Thoracic aorta (tissue), 2 donors: Measurements from ENCODE around the gene ATP7A. TPM values are rescaled to one million over a fixed set of nuclear protein-coding genes. Genes with fewer than 3 reads are reported as not detected.
"Not testable (repeated sequence)": the region's sequence is repeated elsewhere in the genome, so short reads cannot be mapped to it uniquely, and the experiment has no call there.

ENCODE experiments used
- ATAC-seq: fragments of 150-250 bp; one replicate; pipeline ENCODE4 v1.8.0; 2017; ENCODE audit warnings: low read depth; ENCODE audit not compliant: insufficient number of reproducible peaks, low FRiP score
- DNase-seq: peaks from one replicate; pipeline ENCODE4 v3.0.0-alpha.2; 2020; ENCODE audit warnings: low spot score
- H3K27ac ChIP-seq, 2 donors: fragments of 200-600 bp; sonication (generic); 1 replicate in 1 of 2; 2 replicates in 1 of 2; pipeline ENCODE4 v1.5.1; 2016; ENCODE audit warnings: mild to moderate bottlenecking in 2 of 2, moderate library complexity in 2 of 2
- H3K27me3 ChIP-seq: fragments of 200-600 bp; sonication (generic); replicated peaks from 2 replicates; pipeline ENCODE4 v1.6.0; 2016; ENCODE audit warnings: mild to moderate bottlenecking; ENCODE audit not compliant: insufficient read depth
- H3K36me3 ChIP-seq: fragments of 200-600 bp; sonication (generic); one replicate; pipeline ENCODE4 v1.5.1; 2016
- H3K4me1 ChIP-seq, 2 donors: fragments of 200-600 bp; sonication (generic); 1 replicate in 1 of 2; 2 replicates in 1 of 2; pipeline versions ENCODE4 v1.5.1 to v1.6.0; 2016; ENCODE audit warnings: low read depth in 2 of 2, mild to moderate bottlenecking in 1 of 2; ENCODE audit not compliant: control insufficient read depth in 1 of 2
- H3K4me3 ChIP-seq: fragments of 200-600 bp; sonication (generic); 2 replicates; pipeline ENCODE4 v1.5.1; 2016; ENCODE audit warnings: mild to moderate bottlenecking
- H3K9me3 ChIP-seq: fragments of 200-600 bp; sonication (generic); 2 replicates; pipeline ENCODE4 v1.5.1; 2016
- CTCF ChIP-seq: fragments of 200-600 bp; sonication (generic); IDR thresholded peaks from one replicate; pipeline ENCODE4 v1.5.1; 2019; ENCODE audit warnings: antibody characterized with exemption
- total RNA-seq, 2 donors: library from RNA; depleted of rRNA; stranded (reverse); fragments of >200 nt; gene quantifications; one replicate each; pipeline versions ENCODE4 v1.1.0 to v1.2.3, GENCODE V29; 2016

The ATP7A gene
- total RNA-seq, 2 donors from 2014 or later, result 11.8 to 18.2 TPM

DNA sequence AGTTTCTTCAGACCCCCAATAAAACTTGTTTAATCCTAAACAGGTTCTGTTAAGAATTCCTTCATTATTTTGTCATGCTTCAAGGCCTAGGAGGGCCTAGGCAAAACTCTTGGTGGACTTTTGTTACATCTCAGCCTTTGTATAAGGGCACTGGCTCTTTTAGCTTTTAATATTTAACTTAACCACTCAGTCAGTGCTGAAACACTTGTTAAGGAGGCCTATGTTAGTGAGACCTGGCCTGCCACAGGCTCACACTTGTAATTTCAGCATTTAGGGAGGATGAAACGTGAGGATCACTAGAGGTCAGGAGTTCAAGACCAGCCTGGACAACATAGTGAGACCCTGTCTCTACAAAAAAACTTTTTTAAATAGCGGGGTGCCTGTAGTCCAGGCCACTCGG is 160.8 kb downstream of the ATP7A start:
- TF ChIP-seq CTCF, result no peak
- Histone ChIP-seq H3K9me3 (no peaks in the 10 kb centered on the region), H3K4me3 (no peak overlapping the region), H3K27ac (no peak overlapping the region), H3K4me1 (no peaks in the 10 kb centered on the region), H3K36me3 (no peaks in the 10 kb centered on the region), H3K27me3 (no peaks in the 10 kb centered on the region)
- ATAC-seq, result no peak
- no peak for DNase-seq

DNA sequence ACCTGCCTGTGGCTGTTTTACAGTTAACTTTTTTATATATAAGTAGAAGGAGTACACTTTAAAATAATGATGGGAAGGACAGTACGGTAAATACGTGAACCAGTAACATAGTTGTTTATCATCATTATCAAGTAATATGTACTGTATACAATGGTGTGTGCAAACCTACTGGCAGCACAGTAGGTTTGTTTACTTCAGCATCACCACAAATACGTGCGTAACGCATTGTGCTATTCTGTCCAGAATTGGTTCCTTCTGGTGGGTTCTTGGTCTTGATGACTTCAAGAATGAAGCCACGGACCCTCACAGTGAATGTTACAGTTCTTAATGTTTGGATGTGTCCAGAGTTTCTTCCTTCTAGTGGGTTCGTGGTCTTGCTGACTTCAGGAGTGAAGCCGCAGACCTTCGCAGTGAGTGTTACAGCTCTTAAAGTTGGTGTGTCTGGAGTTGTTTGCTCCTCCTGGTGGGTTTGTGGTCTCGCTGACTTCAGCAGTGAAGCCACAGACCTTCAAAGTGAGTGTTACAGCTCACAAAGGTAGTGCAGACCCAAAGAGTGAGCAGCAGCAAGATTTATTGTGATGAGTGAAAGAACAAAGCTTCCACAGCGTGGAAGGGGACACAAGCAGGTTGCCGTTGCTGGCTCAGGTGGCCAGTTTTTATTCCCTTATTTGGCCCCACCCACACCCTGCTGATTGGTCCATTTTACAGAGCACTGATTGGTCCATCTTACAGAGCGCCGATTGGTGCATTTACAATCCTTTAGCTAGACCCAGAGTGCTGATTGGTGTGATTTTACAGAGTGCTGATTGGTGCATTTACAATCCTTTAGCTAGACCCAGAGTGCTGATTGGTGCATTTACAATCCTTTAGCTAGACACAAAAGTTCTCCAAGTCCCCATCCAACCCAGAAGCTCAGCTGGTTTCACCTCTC is 162.9 kb downstream of the ATP7A start:
- not testable (repeated sequence) for H3K4me3 ChIP-seq, ATAC-seq

GRCh38 chrX:78074088-78074487 is 163.6 kb downstream of the ATP7A start:
- ATAC-seq (no peak), DNase-seq (no peak)
- no peak overlapping the region for H3K27ac ChIP-seq
- no peak overlapping the region for H3K4me3 ChIP-seq
- H3K27me3 ChIP-seq, result no peaks in the 10 kb centered on the region
- no peaks in the 10 kb centered on the region for H3K9me3 ChIP-seq
- H3K4me1 ChIP-seq, result no peaks in the 10 kb centered on the region
- H3K36me3 ChIP-seq, result no peaks in the 10 kb centered on the region
- TF ChIP-seq CTCF, result no peak

More for the DNA sequence above, 162.9 kb downstream of the ATP7A start:
- DNase-seq, H3K27me3 ChIP-seq, H3K9me3 ChIP-seq, H3K36me3 ChIP-seq, H3K27ac ChIP-seq, H3K4me1 ChIP-seq: not testable (repeated sequence)

DNA sequence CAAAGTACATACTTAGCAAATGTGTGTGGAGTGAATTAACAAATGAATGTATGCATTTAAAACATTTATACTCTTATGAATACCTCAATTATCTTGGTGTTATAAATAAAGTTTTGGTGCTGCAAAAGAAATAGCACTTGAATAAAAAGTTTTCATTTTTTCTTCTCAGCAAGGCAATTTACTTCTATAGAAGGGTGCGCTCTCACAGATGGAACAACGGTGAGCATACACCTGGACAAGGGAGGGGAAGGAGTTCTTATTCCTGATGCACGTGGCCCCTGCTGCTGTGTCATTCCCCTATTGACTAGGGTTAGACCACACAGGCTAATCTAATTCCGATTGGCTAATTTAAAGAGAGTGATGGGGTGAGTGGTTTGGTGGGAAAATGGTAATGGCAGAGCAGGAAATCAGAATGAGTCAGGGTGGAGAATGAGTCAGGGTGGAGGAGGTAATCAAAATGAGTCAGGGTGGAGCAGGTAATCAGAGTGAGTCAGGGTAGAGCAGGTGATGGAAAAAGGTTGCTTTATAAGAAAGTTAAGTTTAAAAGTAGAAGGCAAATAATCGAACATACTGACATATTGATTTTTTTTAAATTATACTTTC is 165.4 kb downstream of the ATP7A start:
- TF ChIP-seq CTCF, result no peak
- ATAC-seq, result no peak

DNA sequence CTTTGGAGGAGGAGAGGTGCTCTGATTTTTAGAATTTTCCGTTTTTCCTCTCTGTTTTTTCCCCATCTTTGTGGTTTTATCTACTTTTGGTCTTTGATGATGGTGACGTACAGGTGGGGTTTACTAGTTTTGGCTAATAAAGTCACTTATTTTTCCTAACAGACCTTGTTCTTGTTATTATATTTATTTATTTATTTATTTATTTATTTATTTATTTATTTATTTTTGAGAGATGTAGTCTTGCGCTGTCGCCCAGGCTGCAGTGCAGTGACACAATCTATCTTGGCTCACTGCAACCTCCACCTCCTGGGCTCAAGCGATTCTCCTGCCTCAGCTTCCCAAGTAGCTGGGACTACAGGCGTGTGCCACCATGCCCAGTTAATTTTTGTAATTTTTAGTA is 170.9 kb downstream of the ATP7A start:
- H3K36me3 ChIP-seq, result not testable (repeated sequence)

More for the DNA sequence above, 165.4 kb downstream of the ATP7A start:
- Histone ChIP-seq H3K4me1 (no peaks in the 10 kb centered on the region), H3K27ac (no peak overlapping the region), H3K36me3 (no peaks in the 10 kb centered on the region), H3K4me3 (no peak overlapping the region), H3K9me3 (no peaks in the 10 kb centered on the region), H3K27me3 (no peaks in the 10 kb centered on the region)
- no peak for DNase-seq

GRCh38 chrX:78092296-78092695 is 181.8 kb downstream of the ATP7A start:
- ATAC-seq, result no peak
- no peak overlapping the region for H3K27ac ChIP-seq

More for the DNA sequence above, 170.9 kb downstream of the ATP7A start:
- not testable (repeated sequence) for H3K27me3 ChIP-seq, H3K4me1 ChIP-seq, H3K9me3 ChIP-seq, H3K4me3 ChIP-seq, ATAC-seq, DNase-seq, H3K27ac ChIP-seq

More at GRCh38 chrX:78092296-78092695, 181.8 kb downstream of the ATP7A start:
- no peaks in the 10 kb centered on the region for H3K4me1 ChIP-seq
- TF ChIP-seq CTCF, result no peak
- no peaks in the 10 kb centered on the region for H3K9me3 ChIP-seq
- no peaks in the 10 kb centered on the region for H3K36me3 ChIP-seq
- H3K4me3 ChIP-seq, result no peak overlapping the region
- DNase-seq, result no peak
- H3K27me3 ChIP-seq, result no peaks in the 10 kb centered on the region
